OCI-LY7 (cell line): ENCODE measurements around the gene PPIL1. TPM values are rescaled to one million over a fixed set of nuclear protein-coding genes. Genes with fewer than 3 reads are reported as not detected.

Experiments
- BruUV-seq: library from RNA; stranded (reverse); fragments of 400-500 nt; replicated peaks from 2 replicates; lab custom pipeline; 2021; lab: Mats Ljungman, UMichigan
- CTCF ChIA-PET: fragments of 300-600 bp; sonication (Branson Sonifier 250); formaldehyde crosslinking; loops from one replicate; lab custom pipeline; 2022; ENCODE audit warnings: antibody characterized with exemption; ENCODE audit not compliant: unreplicated experiment; lab: Charles Lee
- POLR2A ChIA-PET: fragments of 300-600 bp; sonication (Branson Sonifier 250); formaldehyde crosslinking; loops from one replicate; lab custom pipeline; 2022; ENCODE audit warnings: antibody characterized with exemption; lab: Charles Lee
- DNase-seq: peaks from one replicate; pipeline ENCODE4 v3.0.0-alpha.2; 2015; ENCODE audit warnings: low spot score
- H2AFZ ChIP-seq: fragments of 200-600 bp; sonication (generic), shearing (Covaris generic); 2 replicates; pipeline ENCODE4 v1.6.1; 2014; ENCODE audit warnings: mild to moderate bottlenecking, antibody characterized with exemption, low read length, moderate library complexity
- H3K27ac ChIP-seq: fragments of 200-600 bp; sonication (generic); 2 replicates; pipeline ENCODE4 v1.5.1; 2014; ENCODE audit warnings: mixed run types, low read depth, mild to moderate bottlenecking, moderate library complexity, low read length, inconsistent platforms; ENCODE audit not compliant: poor library complexity, severe bottlenecking
- H3K36me3 ChIP-seq: fragments of 200-600 bp; sonication (generic); 2 replicates; pipeline ENCODE4 v1.6.1; 2014; ENCODE audit warnings: mild to moderate bottlenecking, antibody characterized with exemption, low read length, moderate library complexity, mixed read lengths; ENCODE audit not compliant: insufficient read depth
- H3K4me1 ChIP-seq: fragments of 200-600 bp; sonication (generic); 2 replicates; pipeline ENCODE4 v1.5.1; 2014; ENCODE audit warnings: mild to moderate bottlenecking, low read length; ENCODE audit not compliant: insufficient read depth, poor library complexity, severe bottlenecking
- H3K4me2 ChIP-seq: fragments of 200-600 bp; sonication (generic); 2 replicates; pipeline ENCODE4 v1.6.1; 2014; ENCODE audit warnings: mild to moderate bottlenecking, low read length
- H3K4me3 ChIP-seq: fragments of 200-600 bp; sonication (generic); 2 replicates; pipeline ENCODE4 v1.5.1; 2014; ENCODE audit warnings: mild to moderate bottlenecking, low read depth, low read length; ENCODE audit not compliant: poor library complexity, severe bottlenecking
- H3K79me2 ChIP-seq: fragments of 200-600 bp; sonication (generic); 2 replicates; pipeline ENCODE4 v1.6.1; 2016; ENCODE audit warnings: low read depth, mild to moderate bottlenecking, low read length, moderate library complexity, mixed read lengths; ENCODE audit not compliant: insufficient read depth
- H3K9me2 ChIP-seq: fragments of 200-600 bp; sonication (generic); 2 replicates; pipeline ENCODE4 v1.6.1; 2016; ENCODE audit warnings: mild to moderate bottlenecking, low read length, mixed read lengths; ENCODE audit not compliant: insufficient read depth
- H3K9me3 ChIP-seq: fragments of 200-600 bp; sonication (generic); 2 replicates; pipeline ENCODE4 v1.6.1; 2014; ENCODE audit warnings: mild to moderate bottlenecking, mixed run types, low read length, mixed read lengths
- H4K20me1 ChIP-seq: fragments of 200-600 bp; sonication (generic); 2 replicates; pipeline ENCODE4 v1.6.1; 2014; ENCODE audit warnings: mild to moderate bottlenecking, antibody characterized with exemption, low read length, moderate library complexity, mixed read lengths; ENCODE audit not compliant: insufficient read depth
- CTCF ChIP-seq: fragments of 200-600 bp; sonication (generic); conservative IDR thresholded peaks from 2 replicates; pipeline ENCODE4 v1.5.1; 2014; ENCODE audit warnings: mild to moderate bottlenecking, antibody characterized with exemption, low read length, moderate library complexity, mixed read lengths
- EZH2phosphoT487 ChIP-seq: fragments of 200-600 bp; sonication (generic); IDR thresholded peaks from 2 replicates; pipeline ENCODE4 v1.6.1; 2018; ENCODE audit warnings: low read depth, borderline replicate concordance, mild to moderate bottlenecking, mixed run types, antibody characterized with exemption, low read length, moderate library complexity, mixed read lengths
- intact Hi-C: fragments of 100-400 bp; cut with micrococcal nuclease; formaldehyde crosslinking; loops from one replicate; pipeline ENCODE4 v1.10.0; 2022; ENCODE audit not compliant: unreplicated experiment
- total RNA-seq, 2 experiments: library from RNA; depleted of rRNA in 1 of 2; stranded (reverse); fragments of >200 nt in 1 of 2; shearing (Covaris generic) in 1 of 2; gene quantifications; 2 replicates each; pipeline ENCODE4 v1.2.3, GENCODE V29; 2014 to 2022

The PPIL1 gene
- total RNA-seq, 2 experiments from 2014 or later, result 38.9 to 40.0 TPM

DNA sequence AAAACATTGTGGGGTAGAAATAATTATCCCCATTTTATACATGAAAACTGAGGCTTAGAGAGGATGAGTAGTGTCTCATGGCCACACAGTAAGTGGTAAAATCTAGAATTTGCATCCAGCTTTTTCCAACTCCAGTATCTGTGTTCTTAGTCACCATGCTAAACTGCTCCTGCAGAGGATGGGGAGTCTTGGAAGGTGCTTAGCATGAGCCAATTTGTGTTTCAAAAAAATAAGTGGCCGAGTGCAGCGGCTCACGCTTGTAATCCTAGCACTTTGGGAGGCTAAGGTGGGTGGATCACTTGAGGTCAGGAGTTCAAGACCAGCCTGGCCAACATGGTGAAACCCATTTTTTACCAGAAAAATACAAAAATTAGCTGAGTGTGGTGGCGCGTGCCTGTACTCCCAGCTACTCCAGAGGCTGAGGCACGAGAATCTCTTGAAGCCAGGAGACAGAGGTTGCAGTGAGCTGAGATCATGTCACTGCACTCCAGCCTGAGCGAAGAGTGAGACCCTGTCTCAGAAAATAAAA, 13.6 kb upstream of the PPIL1 start:
- Histone ChIP-seq H3K4me2 (no peak overlapping the region), H3K36me3 (no peaks in the 10 kb centered on the region; the same call in 1 of the 2 replicates), H3K4me3 (no peak overlapping the region), H3K4me1 (peaks cover 24% of the 10 kb centered on the region), H2AFZ (no peak overlapping the region), H3K9me2 (no peaks in the 10 kb centered on the region), H3K79me2 (peaks cover 21% of the 10 kb centered on the region; the same call in 1 of the 2 replicates), H3K27ac (no peak overlapping the region), H3K9me3 (no peaks in the 10 kb centered on the region), H4K20me1 (no peaks in the 10 kb centered on the region)
- TF ChIP-seq CTCF (no peak), EZH2phosphoT487 (no peak)
- ChIA-PET CTCF (interaction anchor here (0.6 kb wide), 1 partner anchor 140 kb away, joined by 3 read pairs; no protein-coding TSS in a partner anchor), POLR2A (interaction anchor here (0.7 to 1.7 kb wide), 3 partner anchors 9 to 14 kb away, joined by 4 to 8 read pairs (median 5); partner anchors contain the start of gene PPIL1)
- no peak for DNase-seq
- no TSS peak for BruUV-seq
- intact Hi-C loops, result loop anchor here (5.0 kb wide), 1 partner anchor 214 kb away; no protein-coding TSS in a partner anchor

- POLR2A ChIA-PET, result interaction anchor here (0.6 to 3.0 kb wide), 2 partner anchors 12 to 294 kb away, joined by 3 to 50 read pairs; partner anchors contain the start of gene PPIL1
- H3K9me3 ChIP-seq, result no peaks in the 10 kb centered on the region
- H3K36me3 ChIP-seq, result no peaks in the 10 kb centered on the region; the same call in 1 of the 2 replicates
- no peak for DNase-seq
- intact Hi-C loops, result loop anchor here (5.0 kb wide), 1 partner anchor 215 kb away; no protein-coding TSS in a partner anchor
- no peak for TF ChIP-seq EZH2phosphoT487
- no peak for TF ChIP-seq CTCF
- CTCF ChIA-PET, result no interaction called here
- peaks cover 24% of the 10 kb centered on the region for H3K4me1 ChIP-seq
- no peaks in the 10 kb centered on the region for H4K20me1 ChIP-seq
- H3K4me3 ChIP-seq, result peak overlapping the region; percentile 82
- H3K79me2 ChIP-seq, result peaks cover 21% of the 10 kb centered on the region; the same call in 1 of the 2 replicates
- no peak overlapping the region for H2AFZ ChIP-seq
- peak overlapping the region; percentile 87 for H3K4me2 ChIP-seq
- BruUV-seq, result no TSS peak
- no peaks in the 10 kb centered on the region for H3K9me2 ChIP-seq
- no peak overlapping the region for H3K27ac ChIP-seq
Observed at GRCh38 chr6:36886950-36887618, 12.5 kb upstream of the PPIL1 start.
